HepG2 (cell line): ENCODE results near the gene DCC. TPM values are rescaled to one million over a fixed set of nuclear protein-coding genes. Genes with fewer than 3 reads are reported as not detected.

Experiments used
- ATAC-seq: fragments of 200-7000 bp; cut with Tn5 transposase; 3 replicates; pipeline ENCODE4 v1.9.1; 2020; ENCODE audit warnings: mild to moderate bottlenecking, moderate library complexity
- BruUV-seq: library from RNA; stranded (reverse); fragments of 400-500 nt; replicated peaks from 2 replicates; lab custom pipeline; 2021; lab: Mats Ljungman, UMichigan
- CTCF ChIA-PET: fragments of 300-600 bp; formaldehyde crosslinking; extraction: SDS; loops from one replicate; lab custom pipeline; 2021; ENCODE audit warnings: low total read pairs, inconsistent platforms, low intra/inter-chr PET ratio; lab: Yijun Ruan, JAX
- POLR2A ChIA-PET: fragments of 350-600 bp; sonication (Branson Sonifier 250); formaldehyde crosslinking; loops from one replicate; lab custom pipeline; 2020; ENCODE audit warnings: antibody characterized with exemption, inconsistent platforms; lab: Yijun Ruan, JAX
- DNase-seq: peaks from one replicate; pipeline ENCODE4 v3.0.0-alpha.2; 2015; ENCODE audit warnings: low spot score
- FAIRE-seq: peaks from 3 replicates; lab custom pipeline; 2011; peaks lifted over from hg19 to GRCh38; lab: Jason Lieb, UNC
- H2AFZ ChIP-seq: one replicate; pipeline ENCODE4 v1.6.1; 2011; ENCODE audit warnings: low read length, inconsistent platforms
- H3K27ac ChIP-seq: fragments of 300-600 bp; 3 replicates; pipeline ENCODE4 v1.8.0; 2011; ENCODE audit warnings: mixed run types, mild to moderate bottlenecking, mixed read lengths, low read length, inconsistent platforms; ENCODE audit not compliant: insufficient read depth; ENCODE audit errors: extremely low read length
- H3K27me3 ChIP-seq, 2 experiments: fragments of 200-600 bp in 1 of 2; 2 replicates in 1 of 2; 3 replicates in 1 of 2; pipeline versions ENCODE4 v1.6.0 to v1.8.0; 2011; ENCODE audit warnings: low read length in 2 of 2, mild to moderate bottlenecking in 2 of 2, moderate library complexity in 2 of 2, inconsistent platforms in 1 of 2; ENCODE audit not compliant: insufficient read depth in 2 of 2, control insufficient read depth in 1 of 2
- H3K36me3 ChIP-seq, 2 experiments: fragments of 200-600 bp in 1 of 2; replicated peaks in 1 of 2; 2 replicates in 1 of 2; 3 replicates in 1 of 2; pipeline versions ENCODE4 v1.5.1 to v1.8.0; 2011; ENCODE audit warnings: low read length in 2 of 2, inconsistent platforms in 1 of 2; ENCODE audit not compliant: insufficient read depth in 2 of 2, control insufficient read depth in 1 of 2
- H3K4me1 ChIP-seq: 2 replicates; pipeline ENCODE4 v1.5.1; 2012; ENCODE audit warnings: low read length, inconsistent platforms; ENCODE audit not compliant: insufficient read depth
- H3K4me2 ChIP-seq: 2 replicates; pipeline ENCODE4 v1.6.0; 2011; ENCODE audit warnings: low read depth, low read length, inconsistent platforms
- H3K4me3 ChIP-seq, 3 experiments: fragments of 200-600 bp in 1 of 3; sonication (generic), shearing (Covaris generic) in 1 of 3; replicated peaks in 1 of 3; 2 replicates each; pipeline ENCODE4 v1.5.1; 2011 to 2016; ENCODE audit warnings: low read length in 3 of 3, inconsistent platforms in 2 of 3, low read depth in 2 of 3, mild to moderate bottlenecking in 2 of 3, control low read depth in 1 of 3, mixed read lengths in 1 of 3; ENCODE audit not compliant: insufficient read depth in 1 of 3
- H3K79me2 ChIP-seq: one replicate; pipeline ENCODE4 v1.6.1; 2011; ENCODE audit warnings: low read length, inconsistent platforms; ENCODE audit not compliant: insufficient read depth
- H3K9ac ChIP-seq: 2 replicates; pipeline ENCODE4 v1.6.0; 2011; ENCODE audit warnings: mild to moderate bottlenecking, low read depth, low read length, inconsistent platforms; ENCODE audit not compliant: insufficient read depth
- H3K9me3 ChIP-seq: 2 replicates; pipeline ENCODE4 v1.5.1; 2012; ENCODE audit warnings: mild to moderate bottlenecking, low read length
- H4K20me1 ChIP-seq: 2 replicates; pipeline ENCODE4 v1.6.0; 2011; ENCODE audit warnings: inconsistent platforms, mild to moderate bottlenecking, low read length, moderate library complexity; ENCODE audit not compliant: insufficient read depth
- FOXA1 ChIP-seq, 2 experiments: fragments of 450-650 bp in 1 of 2; sonication (generic) in 1 of 2; formaldehyde crosslinking in 1 of 2; IDR thresholded peaks; 2 replicates each; pipeline versions ENCODE4 v1.4.0 to v1.6.1; 2016 to 2020; ENCODE audit warnings: missing genetic modification reagents in 1 of 2
- HOXA9 ChIP-seq: sonication (generic); formaldehyde crosslinking; IDR thresholded peaks from 2 replicates; pipeline ENCODE4 v1.8.1; 2022; ENCODE audit warnings: missing genetic modification reagents, mild to moderate bottlenecking, moderate library complexity, borderline replicate concordance
- ISL2 ChIP-seq: sonication (generic); formaldehyde crosslinking; IDR thresholded peaks from 2 replicates; pipeline ENCODE4 v1.5.0; 2020; ENCODE audit warnings: missing genetic modification reagents
- JUND ChIP-seq: sonication (generic); formaldehyde crosslinking; IDR thresholded peaks from 2 replicates; pipeline ENCODE4 v1.8.0; 2022; ENCODE audit warnings: mild to moderate bottlenecking, missing genetic modification reagents
- KLF13 ChIP-seq: sonication (generic); formaldehyde crosslinking; IDR thresholded peaks from 2 replicates; pipeline ENCODE4 v1.4.0; 2020; ENCODE audit warnings: mild to moderate bottlenecking, missing genetic modification reagents
- MED13 ChIP-seq: sonication (generic); formaldehyde crosslinking; IDR thresholded peaks from 2 replicates; pipeline ENCODE4 v1.5.0; 2020; ENCODE audit warnings: missing genetic modification reagents
- NFIB ChIP-seq: sonication (generic); formaldehyde crosslinking; IDR thresholded peaks from 2 replicates; pipeline ENCODE4 v1.9.0; 2021; ENCODE audit warnings: missing genetic modification reagents, mild to moderate bottlenecking, borderline replicate concordance
- PAF1 ChIP-seq: IDR thresholded peaks from 2 replicates; pipeline ENCODE4 v1.6.1; 2016; ENCODE audit warnings: missing genetic modification reagents, missing compliant biosample characterization
- PCBP2 ChIP-seq: fragments of 200-400 bp; formaldehyde crosslinking; optimal IDR thresholded peaks from 2 replicates; pipeline ENCODE3; 2018; ENCODE audit warnings: low read length, low read depth; ENCODE audit not compliant: poor library complexity, severe bottlenecking
- SMC3 ChIP-seq: IDR thresholded peaks from 2 replicates; pipeline ENCODE4 v1.6.1; 2011; ENCODE audit warnings: low read length, improper control_type of control experiment
- STAG1 ChIP-seq: sonication (generic); formaldehyde crosslinking; IDR thresholded peaks from 2 replicates; pipeline ENCODE4 v1.4.0; 2020; ENCODE audit warnings: missing genetic modification reagents
- ZBTB38 ChIP-seq: sonication (generic); formaldehyde crosslinking; IDR thresholded peaks from 2 replicates; pipeline ENCODE4 v1.5.1; 2020; ENCODE audit warnings: mild to moderate bottlenecking, missing genetic modification reagents
- ZNF232 ChIP-seq: sonication (generic); formaldehyde crosslinking; IDR thresholded peaks from 2 replicates; pipeline ENCODE4 v1.4.0; 2020; ENCODE audit warnings: missing genetic modification reagents, borderline replicate concordance
- ZNF678 ChIP-seq: sonication (generic); formaldehyde crosslinking; IDR thresholded peaks from 2 replicates; pipeline ENCODE4 v1.4.0; 2020; ENCODE audit warnings: mild to moderate bottlenecking, missing genetic modification reagents
- ZNF780A ChIP-seq: sonication (generic); formaldehyde crosslinking; IDR thresholded peaks from 2 replicates; pipeline ENCODE4 v1.8.0; 2022; ENCODE audit warnings: mild to moderate bottlenecking, missing genetic modification reagents, moderate library complexity
- WGBS: methylation state at CpG from one replicate; pipeline ENCODE4 v1.1.6; 2017; ENCODE audit warnings: low lambda C conversion rate; 5-methylcytosine and 5-hydroxymethylcytosine counted together
- in situ Hi-C: cut with HindIII; loops from 2 replicates; pipeline ENCODE4 v1.10.0; 2017; ENCODE audit warnings: low pct_unique_long_range_greater_than_20kb; ENCODE audit not compliant: extremely low pct_ligation_motif_present
- intact Hi-C: fragments of 100-400 bp; cut with micrococcal nuclease; formaldehyde crosslinking; loops from one replicate; pipeline ENCODE4 v1.10.0; 2022; ENCODE audit not compliant: unreplicated experiment
- polyA plus RNA-seq, 8 experiments: library from polyadenylated mRNA; depleted of rRNA in 3 of 8; stranded (reverse) in 7 of 8; unstranded in 1 of 8; fragments of >200 nt; fragmentation: Illumina TruSeq in 4 of 8; extraction: Trizol in 4 of 8; gene quantifications; 2 replicates each; pipeline versions ENCODE4 v1.2.1 to v1.2.3, GENCODE V29; 2011 to 2016; ENCODE audit warnings: low read depth in 4 of 8, missing spikeins in 1 of 8, mixed read lengths in 1 of 8; ENCODE audit not compliant: insufficient read depth in 1 of 8
- total RNA-seq, 5 experiments: library from RNA; depleted of rRNA; stranded (reverse); fragments of >200 nt; fragmentation: Illumina TruSeq; extraction: Trizol; gene quantifications; 2 replicates each; pipeline ENCODE4 v1.2.3, GENCODE V29; 2016; ENCODE audit warnings: low read depth in 1 of 5
- TF ChIP-seq, protein P1 (sequence below): sonication (generic); formaldehyde crosslinking; IDR thresholded peaks from 2 replicates; pipeline ENCODE4 v1.5.1; 2020; ENCODE audit warnings: mild to moderate bottlenecking, missing genetic modification reagents
- TF ChIP-seq, protein P2 (sequence below): sonication (generic); formaldehyde crosslinking; IDR thresholded peaks from 2 replicates; pipeline ENCODE4 v1.5.0; 2020; ENCODE audit warnings: missing genetic modification reagents
- TF ChIP-seq, protein P3 (sequence below): sonication (generic); formaldehyde crosslinking; IDR thresholded peaks from 2 replicates; pipeline ENCODE4 v1.5.0; 2020; ENCODE audit warnings: mild to moderate bottlenecking, missing genetic modification reagents, moderate library complexity

The DCC gene
- total and polyA plus RNA-seq, 2 of the 13 experiments (the other 11 are each of a cell fraction or from before 2014, with no cell fraction given) = not detected

DNA sequence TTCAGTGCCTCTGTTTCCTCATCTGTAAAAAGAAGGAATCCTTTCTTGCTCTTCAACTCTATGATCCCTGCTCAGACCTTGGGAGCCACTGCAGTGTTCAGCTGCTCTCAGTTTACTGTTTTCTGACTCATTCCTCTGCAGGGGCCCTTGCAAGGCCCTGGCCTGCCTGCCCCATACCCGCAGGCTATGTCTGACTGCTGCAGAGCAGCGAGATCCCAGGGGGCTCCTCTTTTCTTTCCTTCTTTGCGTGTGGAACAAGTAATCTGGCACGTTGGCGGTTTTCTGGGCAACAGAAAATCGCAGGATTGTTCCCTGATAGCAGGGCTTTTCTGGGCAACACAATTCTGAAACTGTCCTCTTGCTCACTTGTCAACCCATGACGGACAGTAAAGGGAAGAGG, 376.0 kb downstream of the DCC start (continued):
- TF ChIP-seq, protein P1, sequence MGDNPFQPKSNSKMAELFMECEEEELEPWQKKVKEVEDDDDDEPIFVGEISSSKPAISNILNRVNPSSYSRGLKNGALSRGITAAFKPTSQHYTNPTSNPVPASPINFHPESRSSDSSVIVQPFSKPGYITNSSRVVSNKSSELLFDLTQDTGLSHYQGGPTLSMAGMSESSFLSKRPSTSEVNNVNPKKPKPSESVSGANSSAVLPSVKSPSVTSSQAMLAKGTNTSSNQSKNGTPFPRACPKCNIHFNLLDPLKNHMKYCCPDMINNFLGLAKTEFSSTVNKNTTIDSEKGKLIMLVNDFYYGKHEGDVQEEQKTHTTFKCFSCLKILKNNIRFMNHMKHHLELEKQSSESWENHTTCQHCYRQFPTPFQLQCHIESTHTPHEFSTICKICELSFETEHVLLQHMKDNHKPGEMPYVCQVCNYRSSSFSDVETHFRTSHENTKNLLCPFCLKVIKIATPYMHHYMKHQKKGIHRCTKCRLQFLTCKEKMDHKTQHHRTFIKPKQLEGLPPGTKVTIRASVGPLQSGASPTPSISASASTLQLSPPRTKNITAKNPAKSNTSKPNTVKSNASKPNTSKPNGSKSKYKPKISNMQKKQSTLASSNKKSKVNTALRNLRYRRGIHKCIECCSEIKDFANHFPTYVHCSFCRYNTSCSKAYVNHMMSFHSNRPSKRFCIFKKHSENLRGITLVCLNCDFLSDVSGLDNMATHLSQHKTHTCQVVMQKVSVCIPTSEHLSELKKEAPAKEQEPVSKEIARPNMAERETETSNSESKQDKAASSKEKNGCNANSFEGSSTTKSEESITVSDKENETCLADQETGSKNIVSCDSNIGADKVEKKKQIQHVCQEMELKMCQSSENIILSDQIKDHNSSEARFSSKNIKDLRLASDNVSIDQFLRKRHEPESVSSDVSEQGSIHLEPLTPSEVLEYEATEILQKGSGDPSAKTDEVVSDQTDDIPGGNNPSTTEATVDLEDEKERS (CRISPR knock-in tag) = no peak
- TF ChIP-seq HOXA9 (CRISPR knock-in tag) (no peak), ZBTB38 (no peak), MED13 (CRISPR knock-in tag) (no peak), PCBP2 (no peak)
- TF ChIP-seq, all 625 proteins: peak for 0

DNA sequence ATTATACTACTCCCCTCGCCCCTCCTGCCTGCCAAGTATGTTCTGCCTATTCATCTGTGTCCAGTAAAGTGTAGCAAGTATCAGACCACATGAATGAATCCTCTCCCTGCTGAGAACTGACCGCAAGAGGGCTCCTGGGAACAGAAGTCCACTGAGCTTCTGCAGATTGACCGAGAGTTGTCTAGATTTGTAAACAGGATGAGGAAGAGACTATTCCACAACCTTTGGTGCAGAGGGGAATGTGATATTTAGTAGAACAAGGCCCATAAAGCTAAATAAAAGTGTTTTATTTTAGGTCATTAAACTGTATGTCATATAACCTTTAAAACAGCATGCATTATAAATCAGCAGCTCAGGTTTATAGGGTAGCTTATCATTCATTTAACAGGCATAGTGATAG, 377.0 kb downstream of the DCC start:
- CTCF ChIA-PET = no interaction called here
- peak; percentile 27 for DNase-seq
- in situ Hi-C loops = loop anchor here (25.0 kb wide), 1 partner anchor 670 kb away; no protein-coding TSS in a partner anchor

More for the DNA sequence above, 377.0 kb downstream of the DCC start:
- Histone ChIP-seq H4K20me1 (no peaks in the 10 kb centered on the region), H2AFZ (no peak overlapping the region), H3K27me3 (no peaks in the 10 kb centered on the region), H3K9me3 (no peaks in the 10 kb centered on the region)
- peak; percentile 79 for ATAC-seq
- TF ChIP-seq SMC3 (peak; percentile 44; the same call in 1 of the 2 replicates), PAF1 (no peak), ZNF678 (CRISPR knock-in tag) (no peak), JUND (no peak), FOXA1 (IDR thresholded peaks at IDR 0.05) (no peak), FOXA1 (CRISPR knock-in tag; IDR thresholded peaks at IDR 0.05) (0 out of 2 replicates have a peak, but pooled peaks have one; percentile 24), KLF13 (CRISPR knock-in tag) (no peak), ZNF780A (CRISPR knock-in tag) (no peak), ZNF232 (no peak), ISL2 (no peak), NFIB (CRISPR knock-in tag) (no peak), STAG1 (CRISPR knock-in tag) (peak; percentile 53)
- TF ChIP-seq, protein P2, sequence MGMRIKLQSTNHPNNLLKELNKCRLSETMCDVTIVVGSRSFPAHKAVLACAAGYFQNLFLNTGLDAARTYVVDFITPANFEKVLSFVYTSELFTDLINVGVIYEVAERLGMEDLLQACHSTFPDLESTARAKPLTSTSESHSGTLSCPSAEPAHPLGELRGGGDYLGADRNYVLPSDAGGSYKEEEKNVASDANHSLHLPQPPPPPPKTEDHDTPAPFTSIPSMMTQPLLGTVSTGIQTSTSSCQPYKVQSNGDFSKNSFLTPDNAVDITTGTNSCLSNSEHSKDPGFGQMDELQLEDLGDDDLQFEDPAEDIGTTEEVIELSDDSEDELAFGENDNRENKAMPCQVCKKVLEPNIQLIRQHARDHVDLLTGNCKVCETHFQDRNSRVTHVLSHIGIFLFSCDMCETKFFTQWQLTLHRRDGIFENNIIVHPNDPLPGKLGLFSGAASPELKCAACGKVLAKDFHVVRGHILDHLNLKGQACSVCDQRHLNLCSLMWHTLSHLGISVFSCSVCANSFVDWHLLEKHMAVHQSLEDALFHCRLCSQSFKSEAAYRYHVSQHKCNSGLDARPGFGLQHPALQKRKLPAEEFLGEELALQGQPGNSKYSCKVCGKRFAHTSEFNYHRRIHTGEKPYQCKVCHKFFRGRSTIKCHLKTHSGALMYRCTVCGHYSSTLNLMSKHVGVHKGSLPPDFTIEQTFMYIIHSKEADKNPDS (CRISPR knock-in tag) = no peak
- TF ChIP-seq, protein P3, sequence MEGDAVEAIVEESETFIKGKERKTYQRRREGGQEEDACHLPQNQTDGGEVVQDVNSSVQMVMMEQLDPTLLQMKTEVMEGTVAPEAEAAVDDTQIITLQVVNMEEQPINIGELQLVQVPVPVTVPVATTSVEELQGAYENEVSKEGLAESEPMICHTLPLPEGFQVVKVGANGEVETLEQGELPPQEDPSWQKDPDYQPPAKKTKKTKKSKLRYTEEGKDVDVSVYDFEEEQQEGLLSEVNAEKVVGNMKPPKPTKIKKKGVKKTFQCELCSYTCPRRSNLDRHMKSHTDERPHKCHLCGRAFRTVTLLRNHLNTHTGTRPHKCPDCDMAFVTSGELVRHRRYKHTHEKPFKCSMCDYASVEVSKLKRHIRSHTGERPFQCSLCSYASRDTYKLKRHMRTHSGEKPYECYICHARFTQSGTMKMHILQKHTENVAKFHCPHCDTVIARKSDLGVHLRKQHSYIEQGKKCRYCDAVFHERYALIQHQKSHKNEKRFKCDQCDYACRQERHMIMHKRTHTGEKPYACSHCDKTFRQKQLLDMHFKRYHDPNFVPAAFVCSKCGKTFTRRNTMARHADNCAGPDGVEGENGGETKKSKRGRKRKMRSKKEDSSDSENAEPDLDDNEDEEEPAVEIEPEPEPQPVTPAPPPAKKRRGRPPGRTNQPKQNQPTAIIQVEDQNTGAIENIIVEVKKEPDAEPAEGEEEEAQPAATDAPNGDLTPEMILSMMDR (CRISPR knock-in tag) = peak; percentile 49
- TF ChIP-seq, all 625 proteins: peak for 4
- Histone ChIP-seq H3K4me3 (no peak overlapping the region), H3K79me2 (no peaks in the 10 kb centered on the region), H3K9ac (no peak overlapping the region), H3K36me3 (no peaks in the 10 kb centered on the region), H3K4me1 (no peaks in the 10 kb centered on the region), H3K4me2 (no peak overlapping the region), H3K27ac (no peak overlapping the region)
- WGBS = 0% methylated on average over 3 of the region's 3 CpGs
- intact Hi-C loops = loop anchor here (1.0 to 10.0 kb wide), 2 partner anchors 187 to 278 kb away; no protein-coding TSS in a partner anchor
- BruUV-seq = no TSS peak
- peak; percentile 32 for FAIRE-seq
- POLR2A ChIA-PET = no interaction called here
